Activated CD8-positive, alpha-beta memory T cell treated with anti-CD3 and anti-CD28 coated beads, Interleukin-2, amount 50 U/mL, for 1 hour (primary cell): Measurements from ENCODE around the gene KXD1.
"Not testable (repeated sequence)": the region's sequence is repeated elsewhere in the genome, so short reads cannot be mapped to it uniquely, and the experiment has no call there.

Experiments
- DNase-seq: peaks from one replicate; pipeline ENCODE4 v3.0.0-alpha.2; 2020; ENCODE audit errors: extremely low read depth

KXD1 gene

GRCh38 chr19:18536475-18536874 lies 21.2 kb upstream of the KXD1 start:
- no peak for DNase-seq

DNA sequence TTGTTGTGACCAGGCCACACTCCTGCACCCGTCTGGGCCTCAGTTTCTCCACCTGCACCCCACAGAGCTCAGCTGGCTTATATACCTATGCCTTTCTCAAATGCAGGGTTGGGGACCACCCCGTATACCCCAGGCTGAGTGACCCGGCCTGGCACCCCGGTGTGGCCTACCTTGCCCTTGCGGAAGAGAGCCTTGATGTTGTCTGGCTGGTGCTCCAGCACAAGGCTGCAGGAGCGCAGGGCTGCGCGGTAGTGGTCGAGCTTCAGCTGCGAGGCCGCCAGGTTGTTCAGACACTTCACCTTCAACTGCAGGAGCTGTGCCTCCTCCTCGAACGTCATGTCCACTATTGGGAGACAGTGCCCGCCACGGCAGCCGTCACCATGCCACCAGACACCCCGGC lies 20.2 kb upstream of the KXD1 start:
- DNase-seq, result no peak

DNA sequence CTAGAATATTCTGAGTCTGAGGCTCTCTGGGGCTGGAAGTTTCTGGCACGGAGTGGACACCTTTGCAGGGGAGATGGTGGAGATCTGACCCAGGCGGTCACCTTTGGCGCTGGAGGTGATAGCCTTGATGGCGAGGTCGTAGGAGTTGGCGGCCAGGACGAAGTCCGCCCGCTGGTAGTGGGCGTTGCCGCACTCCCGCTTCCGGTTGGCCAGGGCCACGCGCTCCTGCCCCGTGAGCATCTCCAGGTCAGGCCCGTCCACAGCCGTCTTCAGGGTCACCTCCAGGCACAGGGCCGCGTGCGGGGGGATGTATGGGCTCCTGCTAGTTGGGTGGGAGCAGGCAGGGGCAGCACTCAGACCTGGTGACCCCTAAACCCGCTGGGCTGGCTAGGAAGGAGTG lies 19.6 kb upstream of the KXD1 start:
- DNase-seq, result no peak

GRCh38 chr19:18539372-18539771 lies 18.3 kb upstream of the KXD1 start:
- DNase-seq, result no peak

GRCh38 chr19:18540200-18540599 lies 17.5 kb upstream of the KXD1 start:
- DNase-seq, result not testable (repeated sequence)

- DNase-seq, result no peak
Measured at GRCh38 chr19:18541258-18541991, 16.2 kb upstream of the KXD1 start.

DNA sequence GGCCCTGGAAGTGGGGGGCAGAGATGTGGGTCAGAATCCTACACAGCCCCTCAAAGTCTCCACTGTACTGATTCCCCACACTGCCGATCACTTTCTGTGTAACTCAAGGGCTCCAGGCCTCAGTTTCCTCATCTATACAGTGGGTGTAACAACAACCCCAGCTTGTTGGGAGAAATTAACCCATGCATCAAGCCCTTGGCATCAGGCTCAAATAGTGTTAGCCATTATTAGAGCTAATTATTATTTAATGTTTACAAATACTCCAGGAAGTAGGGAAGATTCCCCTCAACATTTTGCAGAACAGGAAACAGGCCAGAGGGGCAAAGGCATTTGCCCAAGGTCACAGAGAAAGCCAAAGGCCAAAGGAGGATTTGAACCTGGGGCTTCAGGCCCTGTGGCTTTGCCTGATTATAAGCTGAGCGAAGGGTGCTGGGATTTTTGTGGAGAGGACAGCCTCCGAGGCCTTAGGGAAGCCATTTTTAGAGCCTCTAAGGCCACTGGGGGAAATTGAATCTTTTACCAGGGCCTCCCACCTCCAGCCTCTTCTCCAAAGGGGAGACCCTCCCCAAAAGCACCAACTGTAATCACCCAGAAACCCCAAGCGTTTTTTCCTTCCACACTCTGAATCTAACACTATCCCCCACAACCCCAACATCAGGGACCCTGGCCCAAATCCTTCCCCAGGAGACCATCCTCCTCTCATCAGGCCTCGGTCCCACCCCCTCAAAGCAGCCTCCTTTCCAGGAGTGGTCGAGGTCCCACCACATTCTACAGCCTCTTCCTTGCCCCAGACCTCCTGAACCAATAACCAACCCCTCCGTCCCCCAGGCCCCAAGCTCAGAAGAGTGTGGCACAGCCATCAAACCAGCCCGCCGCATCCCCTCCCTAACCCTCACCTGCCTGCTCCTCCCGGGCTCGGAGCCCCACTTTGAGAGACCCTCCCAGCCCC lies 15.4 kb upstream of the KXD1 start:
- no peak for DNase-seq

DNA sequence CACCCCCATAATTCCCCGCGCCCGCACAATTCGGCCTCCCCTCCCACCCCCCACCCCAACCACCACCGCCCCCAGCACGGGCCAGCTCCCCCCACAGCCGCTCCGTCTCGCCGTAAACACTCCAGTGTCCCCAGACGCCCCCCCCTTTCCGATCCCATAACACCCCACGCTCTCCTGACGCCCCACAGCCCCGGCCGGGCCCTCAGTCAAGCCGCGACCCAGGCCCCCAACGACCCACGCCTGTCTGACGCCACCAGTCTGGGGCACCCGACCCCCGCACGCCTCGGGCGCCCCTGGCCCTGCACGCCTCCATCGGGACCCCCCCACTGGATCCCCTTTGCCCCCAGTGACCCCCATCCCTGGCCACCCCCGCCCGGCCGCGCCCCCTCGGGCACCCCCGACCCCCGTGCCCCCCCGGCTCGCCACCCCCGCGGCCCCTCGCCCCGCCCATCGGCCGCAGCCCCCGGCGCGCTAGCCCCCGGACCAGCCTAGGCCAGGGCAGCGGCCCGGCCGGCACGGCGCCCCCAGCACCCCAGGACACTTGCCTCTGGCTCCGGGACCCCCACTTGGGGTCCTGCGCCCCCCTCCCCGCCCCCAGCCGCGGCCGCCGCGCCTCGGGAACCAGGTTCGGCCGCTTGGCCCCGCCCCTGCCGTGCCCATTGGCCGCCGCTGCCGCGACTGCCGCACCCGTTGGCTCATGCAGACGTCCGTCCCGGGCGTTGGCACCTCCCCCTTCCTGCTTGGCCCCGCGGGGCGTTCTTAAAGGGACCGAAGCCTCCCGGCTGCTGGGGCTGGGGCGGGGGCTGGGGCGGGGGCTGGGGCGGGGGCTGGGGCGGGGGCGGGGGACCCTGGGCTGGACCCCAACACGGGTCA lies 14.5 kb upstream of the KXD1 start, which contains the start of gene FKBP8:
TSS of gene FKBP8 (minus strand) at position 633 of the 873 bp plus-strand sequence. CDS start 1,603 bp downstream, outside the sequence.
- DNase-seq, result peak; percentile 81

GRCh38 chr19:18543814-18544475 lies 13.7 kb upstream of the KXD1 start:
- peak; percentile 40 for DNase-seq

DNA sequence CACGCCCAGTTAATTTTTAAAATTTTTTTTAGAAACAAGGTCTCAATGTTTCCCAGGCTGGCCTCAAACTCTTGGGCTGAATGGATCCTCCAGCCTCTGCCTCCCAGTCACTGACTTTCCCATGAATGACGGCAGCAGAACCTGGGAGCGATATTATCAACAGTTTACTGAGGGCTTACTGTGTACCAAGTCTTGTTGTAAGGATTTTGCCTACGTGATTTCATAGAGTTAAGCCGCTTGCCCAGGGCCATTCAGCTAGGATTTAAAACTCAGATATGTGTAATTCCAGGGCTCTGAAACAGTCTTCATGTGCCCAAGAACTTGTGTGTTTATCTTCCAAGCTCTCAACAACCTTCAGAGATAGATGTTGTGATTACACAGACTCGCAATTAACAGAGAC lies 6.0 kb upstream of the KXD1 start:
- no peak for DNase-seq

DNA sequence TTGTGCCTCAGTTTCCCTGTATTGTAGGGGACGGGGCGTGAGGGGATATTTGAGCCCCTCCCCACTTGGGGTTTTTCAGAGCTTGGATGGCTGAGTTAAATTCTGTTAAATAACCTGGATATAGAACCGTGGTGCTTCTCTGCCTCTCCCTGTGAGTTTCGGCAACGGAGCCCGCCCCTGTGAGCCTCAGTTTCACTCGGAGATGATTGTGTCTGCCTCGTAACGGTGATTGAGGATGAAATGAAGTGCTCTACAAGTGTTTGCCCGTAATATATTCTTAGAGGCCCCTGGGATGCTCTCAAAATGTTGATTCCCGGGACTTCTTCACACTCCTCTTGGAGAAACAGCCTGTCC lies 509 bp downstream of the KXD1 start:
- no peak for DNase-seq

- no peak for DNase-seq
Measured at GRCh38 chr19:18558604-18559003, 934 bp downstream of the KXD1 start.

- DNase-seq, result no peak
Measured at GRCh38 chr19:18559685-18560084, 2.0 kb downstream of the KXD1 start.

- no peak for DNase-seq
Measured at GRCh38 chr19:18562086-18562485, 4.4 kb downstream of the KXD1 start.

GRCh38 chr19:18566953-18567352 lies 9.3 kb downstream of the KXD1 start:
- DNase-seq, result no peak

DNA sequence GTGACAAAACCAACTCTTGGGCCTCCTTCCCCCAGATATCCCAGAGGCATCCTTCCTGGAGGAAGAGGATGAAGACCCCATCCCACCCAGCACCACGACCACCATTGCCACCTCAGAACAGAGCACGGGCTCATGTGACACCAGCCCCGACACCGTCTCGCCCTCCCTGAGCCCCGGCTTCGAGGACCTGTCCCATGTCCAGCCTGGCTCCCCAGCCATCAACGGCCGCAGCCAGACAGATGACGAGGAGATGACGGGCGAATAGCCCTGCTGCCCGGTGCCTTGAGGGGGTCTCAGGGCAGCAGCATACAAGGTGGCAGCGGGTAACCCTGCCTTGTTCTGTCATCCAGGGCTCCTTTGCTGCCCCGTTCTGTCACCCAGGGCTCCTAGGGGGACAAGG lies 10.7 kb downstream of the KXD1 start:
- DNase-seq, result no peak

GRCh38 chr19:18571564-18572344 lies 14.1 kb downstream of the KXD1 start, which contains the start of gene UBA52:
Gene UBA52, plus strand, starts transcription at chr19:18571857. Its CDS starts 1,444 bp downstream, at chr19:18573301.
- peak; percentile 93 for DNase-seq

GRCh38 chr19:18574691-18575291 lies 17.1 kb downstream of the KXD1 start:
- no peak for DNase-seq

- no peak for DNase-seq
Measured at GRCh38 chr19:18576383-18576782, 18.7 kb downstream of the KXD1 start.

- DNase-seq, result no peak
Measured at GRCh38 chr19:18577365-18577914, 19.8 kb downstream of the KXD1 start.
